Measurements from ENCODE around the gene WT1. TPM values are rescaled to one million over a fixed set of nuclear protein-coding genes. Genes with fewer than 3 reads are reported as not detected.

Gene WT1
- total RNA-seq, 2 donors from 2014 or later: 0.14 to 170 TPM

DNA sequence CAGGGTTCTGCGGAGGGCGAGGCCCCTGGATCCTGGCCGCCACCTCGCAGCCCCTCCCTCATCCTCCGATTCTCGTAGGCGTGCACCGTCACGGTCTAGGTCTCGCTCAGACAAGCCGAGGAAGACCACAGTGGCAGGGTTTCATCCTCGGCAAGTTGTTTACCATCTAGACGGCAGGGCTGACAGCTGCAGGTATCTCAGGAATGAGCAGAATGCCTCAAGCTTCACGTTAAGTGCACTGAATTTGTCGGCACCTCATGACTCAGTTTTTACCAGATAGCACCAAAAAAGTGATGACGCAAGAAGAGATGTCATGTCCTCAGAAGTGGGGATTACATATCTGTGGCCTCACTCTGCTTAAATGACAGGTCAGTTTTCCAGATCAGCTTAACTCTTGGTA, 35.1 kb downstream of the WT1 start:
- H3K4me3 ChIP-seq: no peak overlapping the region
- H3K9me3 ChIP-seq: no peaks in the 10 kb centered on the region
- intact Hi-C loops (cut with DNase I): no loop called here
- H3K27ac ChIP-seq: no peak overlapping the region
- no peaks in the 10 kb centered on the region for H3K36me3 ChIP-seq
- TF ChIP-seq, protein P1, sequence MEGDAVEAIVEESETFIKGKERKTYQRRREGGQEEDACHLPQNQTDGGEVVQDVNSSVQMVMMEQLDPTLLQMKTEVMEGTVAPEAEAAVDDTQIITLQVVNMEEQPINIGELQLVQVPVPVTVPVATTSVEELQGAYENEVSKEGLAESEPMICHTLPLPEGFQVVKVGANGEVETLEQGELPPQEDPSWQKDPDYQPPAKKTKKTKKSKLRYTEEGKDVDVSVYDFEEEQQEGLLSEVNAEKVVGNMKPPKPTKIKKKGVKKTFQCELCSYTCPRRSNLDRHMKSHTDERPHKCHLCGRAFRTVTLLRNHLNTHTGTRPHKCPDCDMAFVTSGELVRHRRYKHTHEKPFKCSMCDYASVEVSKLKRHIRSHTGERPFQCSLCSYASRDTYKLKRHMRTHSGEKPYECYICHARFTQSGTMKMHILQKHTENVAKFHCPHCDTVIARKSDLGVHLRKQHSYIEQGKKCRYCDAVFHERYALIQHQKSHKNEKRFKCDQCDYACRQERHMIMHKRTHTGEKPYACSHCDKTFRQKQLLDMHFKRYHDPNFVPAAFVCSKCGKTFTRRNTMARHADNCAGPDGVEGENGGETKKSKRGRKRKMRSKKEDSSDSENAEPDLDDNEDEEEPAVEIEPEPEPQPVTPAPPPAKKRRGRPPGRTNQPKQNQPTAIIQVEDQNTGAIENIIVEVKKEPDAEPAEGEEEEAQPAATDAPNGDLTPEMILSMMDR (IDR thresholded peaks at IDR 0.05): no peak
- TF ChIP-seq POLR2A (IDR thresholded peaks at IDR 0.05): no peak
- TF ChIP-seq POLR2AphosphoS5 (IDR thresholded peaks at IDR 0.05): no peak
- H3K4me1 ChIP-seq (replicated peaks): no peaks in the 10 kb centered on the region
- WGBS: 27% methylated on average over 16 of the region's 16 CpGs
- H3K27me3 ChIP-seq (replicated peaks; ENCODE audit: insufficient read depth): no peaks in the 10 kb centered on the region
- DNase-seq (ENCODE audit: low spot score): no peak

- no peaks in the 10 kb centered on the region for H3K4me1 ChIP-seq (replicated peaks)
- DNase-seq (ENCODE audit: low spot score): no peak
- H3K36me3 ChIP-seq: no peaks in the 10 kb centered on the region
- intact Hi-C loops (cut with DNase I): no loop called here
- H3K27ac ChIP-seq: no peak overlapping the region
- H3K9me3 ChIP-seq: no peaks in the 10 kb centered on the region
- WGBS: 84% methylated on average over 4 of the region's 4 CpGs
- H3K27me3 ChIP-seq (replicated peaks; ENCODE audit: insufficient read depth): no peaks in the 10 kb centered on the region
- TF ChIP-seq, protein P1 (IDR thresholded peaks at IDR 0.05): no peak
- TF ChIP-seq POLR2AphosphoS5 (IDR thresholded peaks at IDR 0.05) (no peak), POLR2A (IDR thresholded peaks at IDR 0.05) (no peak)
- H3K4me3 ChIP-seq: no peak overlapping the region
Measured at GRCh38 chr11:32396991-32397390, 38.3 kb downstream of the WT1 start.

GRCh38 chr11:32396331-32396730, 39.0 kb downstream of the WT1 start:
- Histone ChIP-seq H3K9me3 (no peaks in the 10 kb centered on the region), H3K27me3 (replicated peaks; ENCODE audit: insufficient read depth) (no peaks in the 10 kb centered on the region), H3K4me3 (no peak overlapping the region), H3K27ac (no peak overlapping the region), H3K36me3 (no peaks in the 10 kb centered on the region), H3K4me1 (replicated peaks) (no peaks in the 10 kb centered on the region)
- no peak for DNase-seq (ENCODE audit: low spot score)
- 89% methylated on average over 7 of the region's 7 CpGs for WGBS
- TF ChIP-seq, protein P1 (IDR thresholded peaks at IDR 0.05): no peak
- no peak for TF ChIP-seq POLR2A (IDR thresholded peaks at IDR 0.05)
- no peak for TF ChIP-seq POLR2AphosphoS5 (IDR thresholded peaks at IDR 0.05)
- intact Hi-C loops (cut with DNase I): no loop called here

- no peak for DNase-seq (ENCODE audit: low spot score)
- H3K27ac ChIP-seq: no peak overlapping the region
- H3K27me3 ChIP-seq (replicated peaks; ENCODE audit: insufficient read depth): no peaks in the 10 kb centered on the region
- TF ChIP-seq POLR2A (IDR thresholded peaks at IDR 0.05) (no peak), POLR2AphosphoS5 (IDR thresholded peaks at IDR 0.05) (no peak)
- TF ChIP-seq, protein P1 (IDR thresholded peaks at IDR 0.05): no peak
- intact Hi-C loops (cut with DNase I): no loop called here
- no peaks in the 10 kb centered on the region for H3K9me3 ChIP-seq
- H3K4me1 ChIP-seq (replicated peaks): no peaks in the 10 kb centered on the region
- no peaks in the 10 kb centered on the region for H3K36me3 ChIP-seq
- no peak overlapping the region for H3K4me3 ChIP-seq
- 51% methylated on average over 4 of the region's 4 CpGs for WGBS
Measured at GRCh38 chr11:32395127-32395526, 40.2 kb downstream of the WT1 start.

DNA sequence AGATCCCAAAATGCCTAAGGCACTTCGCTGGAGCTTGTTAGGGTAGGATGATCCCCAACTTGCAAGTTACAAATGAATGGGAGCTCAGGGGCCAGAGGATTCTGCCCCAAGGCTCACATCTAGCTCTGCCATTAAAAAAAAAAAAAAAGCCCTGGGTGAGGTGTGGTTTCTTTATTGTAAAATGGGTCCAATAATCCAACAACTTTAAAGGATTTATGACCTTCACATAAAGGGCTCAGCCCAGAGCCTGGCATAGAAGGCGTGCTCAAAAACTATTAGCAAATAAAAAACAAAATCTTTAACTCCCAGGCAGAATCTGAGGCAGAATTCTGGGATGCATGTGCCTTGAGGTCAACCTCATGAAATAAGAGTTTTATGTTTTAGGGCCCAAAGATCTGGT, 42.5 kb downstream of the WT1 start:
- Histone ChIP-seq H3K27me3 (replicated peaks; ENCODE audit: insufficient read depth) (no peaks in the 10 kb centered on the region), H3K36me3 (no peaks in the 10 kb centered on the region), H3K4me1 (replicated peaks) (no peaks in the 10 kb centered on the region), H3K9me3 (no peaks in the 10 kb centered on the region), H3K27ac (no peak overlapping the region), H3K4me3 (no peak overlapping the region)
- WGBS: 73% methylated on average over 2 of the region's 2 CpGs
- no peak for DNase-seq (ENCODE audit: low spot score)
- TF ChIP-seq POLR2A (IDR thresholded peaks at IDR 0.05) (no peak), POLR2AphosphoS5 (IDR thresholded peaks at IDR 0.05) (no peak)
- intact Hi-C loops (cut with DNase I): no loop called here
